ENCODE results near the gene IQSEC3. TPM values are rescaled to one million over a fixed set of nuclear protein-coding genes. Genes with fewer than 3 reads are reported as not detected.

Gene IQSEC3
- total and polyA plus RNA-seq, 10 of the 15 experiments (the other 5 are each of a cell fraction or from before 2014, with no cell fraction given) = not detected

- TF ChIP-seq ZBTB4 (CRISPR knock-in tag; IDR thresholded peaks at IDR 0.05) = no peak
Measured at GRCh38 chr12:106118-106591, 39.6 kb downstream of the IQSEC3 start (continued).

- Histone ChIP-seq H3K79me2 (ENCODE audit: control insufficient read depth, insufficient read depth, low read length) (no peaks in the 10 kb centered on the region), H3K9me3 (replicated peaks; ENCODE audit: control insufficient read depth, insufficient read depth, low read length) (no peaks in the 10 kb centered on the region), H4K20me1 (ENCODE audit: control insufficient read depth, insufficient read depth) (no peaks in the 10 kb centered on the region), H2AFZ (ENCODE audit: control insufficient read depth, low read depth, low read length) (no peak overlapping the region), H3K27ac (ENCODE audit: control insufficient read depth, insufficient read depth) (no peak overlapping the region), H3K4me1 (ENCODE audit: control insufficient read depth, insufficient read depth, low read length) (peaks cover 10% of the 10 kb centered on the region), H3K36me3 (ENCODE audit: control insufficient read depth in 2 of 2, insufficient read depth in 2 of 2, low read length in 1 of 2) (no peaks in the 10 kb centered on the region), H3K4me2 (ENCODE audit: control insufficient read depth, insufficient read depth) (no peak overlapping the region), H3K27me3 (replicated peaks in 1 of 2; ENCODE audit: control insufficient read depth in 2 of 2, insufficient read depth in 2 of 2, low read length in 1 of 2) (no peaks in the 10 kb centered on the region), H3K9ac (ENCODE audit: control insufficient read depth, insufficient read depth, low read length) (no peak overlapping the region), H3K4me3 (no peak overlapping the region)
- ChIA-PET SMC1A (ENCODE audit: uncharacterized antibody, unreplicated experiment) (no interaction called here), RAD21 (ENCODE audit: unreplicated experiment) (no interaction called here), CTCF (no interaction called here), POLR2A (no interaction called here)
- FAIRE-seq = no peak
- intact Hi-C loops (cut with micrococcal nuclease; ENCODE audit: unreplicated experiment) (no loop called here), in situ Hi-C loops (cut with MboI) (no loop called here)
- no peak for TF ChIP-seq PBX3 (IDR thresholded peaks at IDR 0.05; ENCODE audit: insufficient replicate concordance, low read depth, low read length)
- TF ChIP-seq PML (IDR thresholded peaks at IDR 0.05; ENCODE audit: low read length) = no peak
- no peak for TF ChIP-seq PAX5 (IDR thresholded peaks at IDR 0.05; ENCODE audit: borderline replicate concordance, low read depth, low read length)
- TF ChIP-seq REST (IDR thresholded peaks at IDR 0.05; ENCODE audit: low read depth, low read length) = no peak
- no peak for TF ChIP-seq SKIL (IDR thresholded peaks at IDR 0.05; ENCODE audit: low read depth, poor library complexity, severe bottlenecking)
- no peak for TF ChIP-seq POLR2AphosphoS2 (IDR thresholded peaks at IDR 0.05; ENCODE audit: low read depth, low read length)
- TF ChIP-seq GATAD2B (conservative IDR thresholded peaks at IDR 0.05; ENCODE audit: low read depth) = no peak
- TF ChIP-seq CHD4 (IDR thresholded peaks at IDR 0.05) = no peak
- TF ChIP-seq BCL3 (IDR thresholded peaks at IDR 0.05; ENCODE audit: borderline replicate concordance, insufficient read depth, low read depth, low read length, poor library complexity, severe bottlenecking) = no peak
- WGBS (ENCODE audit: insufficient coverage, insufficient replicate concordance, low lambda C conversion rate, missing lambda C conversion rate) = 44% methylated on average over 9 of the region's 9 CpGs
- no TSS peak for BruUV-seq (replicated peaks)
- DNase-seq (ENCODE audit: low read depth, low spot score) = no peak
- no peak for ATAC-seq
Measured at GRCh38 chr12:108594-108993, 42.0 kb downstream of the IQSEC3 start.
